Endothelial cell of umbilical vein (primary cell): ENCODE measurements around the gene MMS19. TPM values are rescaled to one million over a fixed set of nuclear protein-coding genes. Genes with fewer than 3 reads are reported as not detected.

Experiments used
- BruUV-seq: library from RNA; stranded (reverse); fragments of 400-500 nt; replicated peaks from 2 replicates; lab custom pipeline; 2021; lab: Mats Ljungman, UMichigan
- CTCF ChIA-PET: fragments of 300-600, 350-600 bp; sonication (Branson Sonifier 250); formaldehyde crosslinking; loops from one replicate; lab custom pipeline; 2021; ENCODE audit warnings: antibody characterized with exemption, inconsistent platforms; lab: Charles Lee
- POLR2A ChIA-PET: fragments of 300-600, 350-600 bp; sonication (Branson Sonifier 250); formaldehyde crosslinking; loops from one replicate; lab custom pipeline; 2021; ENCODE audit warnings: antibody characterized with exemption, inconsistent platforms; lab: Charles Lee
- DNase-seq: peaks from one replicate; pipeline ENCODE4 v3.0.0-alpha.2; 2011; ENCODE audit warnings: low read depth, low spot score
- FAIRE-seq: peaks from 2 replicates; lab custom pipeline; 2011; peaks lifted over from hg19 to GRCh38; lab: Jason Lieb, UNC
- H2AFZ ChIP-seq: 2 replicates; pipeline ENCODE4 v1.6.0; 2012; ENCODE audit warnings: low read depth, low read length, control low read depth, inconsistent platforms
- H3K27ac ChIP-seq: 2 replicates; pipeline ENCODE4 v1.5.1; 2011; ENCODE audit warnings: low read depth, mild to moderate bottlenecking, control low read depth, low read length, moderate library complexity; ENCODE audit not compliant: insufficient read depth
- H3K27me3 ChIP-seq, 2 experiments: 2 replicates each; pipeline versions ENCODE4 v1.6.0 to v1.6.1; 2011; ENCODE audit warnings: low read length in 2 of 2, mixed read lengths in 1 of 2; ENCODE audit not compliant: control insufficient read depth in 2 of 2, insufficient read depth in 2 of 2
- H3K36me3 ChIP-seq, 2 experiments: 2 replicates in 1 of 2; 3 replicates in 1 of 2; pipeline ENCODE4 v1.5.1; 2011; ENCODE audit warnings: low read length in 2 of 2, mild to moderate bottlenecking in 1 of 2, moderate library complexity in 1 of 2; ENCODE audit not compliant: control insufficient read depth in 2 of 2, insufficient read depth in 2 of 2; ENCODE audit errors: extremely low read depth in 1 of 2
- H3K4me1 ChIP-seq: 3 replicates; pipeline ENCODE4 v1.5.1; 2011; ENCODE audit warnings: mild to moderate bottlenecking, low read length; ENCODE audit not compliant: control insufficient read depth, insufficient read depth; ENCODE audit errors: extremely low read depth
- H3K4me2 ChIP-seq: 2 replicates; pipeline ENCODE4 v1.6.1; 2011; ENCODE audit warnings: low read length, control low read depth, mixed read lengths; ENCODE audit not compliant: insufficient read depth
- H3K4me3 ChIP-seq, 3 experiments: fragments of 200-600 bp in 1 of 3; sonication (generic), shearing (Covaris generic) in 1 of 3; replicated peaks in 1 of 3; 2 replicates each; pipeline ENCODE4 v1.5.1; 2011 to 2016; ENCODE audit warnings: control low read depth in 3 of 3, low read length in 3 of 3, mild to moderate bottlenecking in 2 of 3, inconsistent platforms in 1 of 3, low read depth in 1 of 3, moderate library complexity in 1 of 3; ENCODE audit not compliant: insufficient read depth in 1 of 3
- H3K79me2 ChIP-seq: 2 replicates; pipeline ENCODE4 v1.6.0; 2012; ENCODE audit warnings: low read length, inconsistent platforms; ENCODE audit not compliant: control insufficient read depth, insufficient read depth
- H3K9ac ChIP-seq: replicated peaks from 2 replicates; pipeline ENCODE3; 2011; ENCODE audit warnings: low read length, control low read depth; ENCODE audit not compliant: insufficient read depth; ENCODE audit errors: extremely low read depth
- H3K9me1 ChIP-seq: replicated peaks from 3 replicates; pipeline ENCODE4 v1.6.0; 2011; ENCODE audit warnings: mild to moderate bottlenecking, low read length; ENCODE audit not compliant: control insufficient read depth, insufficient read depth; ENCODE audit errors: extremely low read depth
- H3K9me3 ChIP-seq: replicated peaks from 2 replicates; pipeline ENCODE4 v1.5.1; 2012; ENCODE audit warnings: low read length, inconsistent platforms; ENCODE audit not compliant: control insufficient read depth, insufficient read depth
- H4K20me1 ChIP-seq: replicated peaks from 2 replicates; pipeline ENCODE3; 2011; ENCODE audit warnings: mild to moderate bottlenecking, low read length; ENCODE audit not compliant: control insufficient read depth, insufficient read depth; ENCODE audit errors: extremely low read depth
- CTCF ChIP-seq, 2 donors: IDR thresholded peaks; 1 replicate in 1 of 2; 2 replicates in 1 of 2; pipeline ENCODE4 v1.5.1; 2011; ENCODE audit warnings: low read length in 2 of 2, mild to moderate bottlenecking in 2 of 2, moderate library complexity in 2 of 2, control low read depth in 1 of 2, inconsistent platforms in 1 of 2, low read depth in 1 of 2; ENCODE audit not compliant: insufficient read depth in 1 of 2; ENCODE audit errors: extremely low read depth in 1 of 2
- EZH2 ChIP-seq: IDR thresholded peaks from 2 replicates; pipeline ENCODE4 v1.6.1; 2012; ENCODE audit warnings: borderline replicate concordance, low read depth, mild to moderate bottlenecking, moderate library complexity, low read length, inconsistent platforms; ENCODE audit not compliant: severe bottlenecking
- FOS ChIP-seq: IDR thresholded peaks from 2 replicates; pipeline ENCODE4 v1.6.1; 2011; ENCODE audit warnings: mild to moderate bottlenecking, low read length, moderate library complexity, borderline replicate concordance; ENCODE audit not compliant: insufficient read depth
- GATA2 ChIP-seq: IDR thresholded peaks from 2 replicates; pipeline ENCODE4 v1.7.0; 2011; ENCODE audit warnings: low read depth, mild to moderate bottlenecking, moderate library complexity, mixed read lengths, low read length; ENCODE audit not compliant: insufficient read length, insufficient read depth
- JUN ChIP-seq: IDR thresholded peaks from 2 replicates; pipeline ENCODE4 v1.6.1; 2011; ENCODE audit warnings: borderline replicate concordance, low read depth; ENCODE audit not compliant: insufficient read length, insufficient read depth
- MAX ChIP-seq: IDR thresholded peaks from 2 replicates; pipeline ENCODE4 v1.6.1; 2011; ENCODE audit not compliant: insufficient read depth, insufficient read length
- MYC ChIP-seq: IDR thresholded peaks from one replicate; pipeline ENCODE4 v1.6.1; 2011; ENCODE audit warnings: mild to moderate bottlenecking, low read depth, low read length
- POLR2A ChIP-seq: IDR thresholded peaks from 2 replicates; pipeline ENCODE4 v1.6.1; 2012; ENCODE audit warnings: low read depth, mild to moderate bottlenecking, control low read depth, low read length
- POLR2AphosphoS5 ChIP-seq: IDR thresholded peaks from 2 replicates; pipeline ENCODE4 v1.6.1; 2012; ENCODE audit warnings: low read depth, mild to moderate bottlenecking, control low read depth, low read length, moderate library complexity; ENCODE audit not compliant: insufficient read depth
- dilution Hi-C: fragments of 300-500 bp; cut with MboI; formaldehyde crosslinking; loops from one replicate; pipeline ENCODE4 v1.15.0; 2019; ENCODE audit warnings: low sequenced_read_pairs; ENCODE audit not compliant: extremely low pct_ligation_motif_present
- intact Hi-C: fragments of 100-400 bp; cut with micrococcal nuclease; formaldehyde crosslinking; loops from one replicate; pipeline ENCODE4 v1.10.0; 2022
- polyA plus RNA-seq, 4 experiments: library from polyadenylated mRNA; depleted of rRNA in 3 of 4; stranded (reverse) in 3 of 4; unstranded in 1 of 4; fragments of >200 nt; gene quantifications; 2 replicates each; pipeline versions ENCODE4 v1.2.1 to v1.2.3, GENCODE V29; 2011 to 2012; ENCODE audit warnings: missing spikeins in 1 of 4
- total RNA-seq: library from RNA; stranded (reverse); gene quantifications from 2 replicates; pipeline ENCODE4 v1.2.3, GENCODE V29; 2021

The MMS19 gene
- total and polyA plus RNA-seq, 2 donors (not counting 3 experiments of a cell fraction or from before 2014, with no cell fraction given), result 95.2 to 123 TPM

- H2AFZ ChIP-seq, result no peak overlapping the region
- dilution Hi-C loops (no loop called here), intact Hi-C loops (no loop called here)
- no peaks in the 10 kb centered on the region for H4K20me1 ChIP-seq
- ChIA-PET POLR2A (no interaction called here), CTCF (interaction anchor here (0.9 to 5.8 kb wide), 9 partner anchors 8 to 146 kb away, joined by 3 to 61 read pairs (median 4); partner anchors contain the start of genes ANKRD2 and UBTD1)
- H3K4me3 ChIP-seq, result no peak overlapping the region
- FAIRE-seq, result no peak
- peaks cover 32 to 57% of the 10 kb centered on the region in 2 experiments for H3K36me3 ChIP-seq
- peaks cover 3% of the 10 kb centered on the region for H3K4me1 ChIP-seq
- no peak overlapping the region for H3K4me2 ChIP-seq
- DNase-seq, result no peak
- H3K9me3 ChIP-seq, result no peaks in the 10 kb centered on the region
- no peak overlapping the region for H3K27ac ChIP-seq
- no peaks in the 10 kb centered on the region for H3K79me2 ChIP-seq
- H3K9ac ChIP-seq, result no peak overlapping the region
- no TSS peak for BruUV-seq
- H3K9me1 ChIP-seq, result no peaks in the 10 kb centered on the region
- H3K27me3 ChIP-seq, result no peaks in the 10 kb centered on the region
- TF ChIP-seq POLR2AphosphoS5, result no peak
- TF ChIP-seq EZH2, result no peak
- no peak for TF ChIP-seq FOS
- no peak for TF ChIP-seq GATA2
- no peak for TF ChIP-seq CTCF (IDR thresholded peaks at IDR 0.05; ENCODE audit: extremely low read depth in 1 of 2, insufficient read depth in 1 of 2, low read depth in 1 of 2, low read length in 2 of 2)
- TF ChIP-seq MAX, result no peak
- TF ChIP-seq MYC, result no peak
- no peak for TF ChIP-seq POLR2A
- TF ChIP-seq JUN, result no peak
These were observed 31.5 kb downstream of the MMS19 start for GRCh38 chr10:97466755-97467154.
